H1 (cell line): ENCODE data around the gene NCOA6. TPM values are rescaled to one million over a fixed set of nuclear protein-coding genes. Genes with fewer than 3 reads are reported as not detected.
A peak's percentile ranks its signal among the peaks of the same experiment; 100 is the strongest.

Experiments
- CTCF ChIA-PET: fragments of 300-600 bp; sonication (Branson Sonifier 250); formaldehyde crosslinking; loops from one replicate; lab custom pipeline; 2021; ENCODE audit not compliant: partially characterized antibody; lab: Charles Lee
- POLR2A ChIA-PET: fragments of 300-600 bp; sonication (Branson Sonifier 250); formaldehyde crosslinking; loops from one replicate; lab custom pipeline; 2021; ENCODE audit warnings: inconsistent platforms; ENCODE audit not compliant: partially characterized antibody; lab: Charles Lee
- DNase-seq, 2 experiments: peaks; one replicate each; pipeline versions ENCODE4 v3.0.0 to v3.0.0-alpha.2; 2010 to 2022; ENCODE audit warnings: low spot score in 2 of 2, low read depth in 1 of 2, mixed read lengths in 1 of 2
- FAIRE-seq: peaks from 2 replicates; lab custom pipeline; 2011; peaks lifted over from hg19 to GRCh38; lab: Jason Lieb, UNC
- H2AFZ ChIP-seq: 2 replicates; pipeline ENCODE4 v1.8.1; 2012; ENCODE audit warnings: low read length, inconsistent platforms
- H2AK5ac ChIP-seq: 2 replicates; pipeline ENCODE4 v1.6.1; 2013; ENCODE audit warnings: low read depth, low read length
- H2BK120ac ChIP-seq: replicated peaks from 2 replicates; pipeline ENCODE3; 2013; ENCODE audit warnings: low read depth, low read length, inconsistent platforms
- H2BK12ac ChIP-seq: 2 replicates; pipeline ENCODE4 v1.6.1; 2013; ENCODE audit warnings: low read depth, low read length
- H2BK15ac ChIP-seq: 2 replicates; pipeline ENCODE4 v1.6.1; 2013; ENCODE audit warnings: low read length
- H2BK20ac ChIP-seq: 2 replicates; pipeline ENCODE4 v1.6.1; 2013; ENCODE audit warnings: low read length
- H2BK5ac ChIP-seq: 2 replicates; pipeline ENCODE4 v1.6.1; 2013; ENCODE audit warnings: low read depth, low read length
- H3K14ac ChIP-seq: 2 replicates; pipeline ENCODE4 v1.6.1; 2013; ENCODE audit warnings: inconsistent platforms; ENCODE audit not compliant: insufficient read length
- H3K18ac ChIP-seq: 2 replicates; pipeline ENCODE4 v1.6.1; 2013; ENCODE audit warnings: low read length; ENCODE audit errors: extremely low read depth
- H3K23ac ChIP-seq: 2 replicates; pipeline ENCODE4 v1.6.1; 2013; ENCODE audit warnings: inconsistent platforms; ENCODE audit not compliant: insufficient read length
- H3K23me2 ChIP-seq: 2 replicates; pipeline ENCODE4 v1.6.1; 2013; ENCODE audit warnings: low read depth, low read length
- H3K27ac ChIP-seq: 2 replicates; pipeline ENCODE4 v1.6.1; 2011; ENCODE audit warnings: low read depth, low read length, inconsistent platforms
- H3K27me3 ChIP-seq, 4 experiments: replicated peaks in 1 of 4; 1 replicate in 1 of 4; 2 replicates in 3 of 4; pipeline versions ENCODE4 v1.6.1 to v1.8.1; 2011 to 2013; ENCODE audit warnings: low read length in 3 of 4, mild to moderate bottlenecking in 3 of 4, inconsistent platforms in 2 of 4, mixed read lengths in 2 of 4, moderate library complexity in 1 of 4; ENCODE audit not compliant: control insufficient read depth in 3 of 4, insufficient read depth in 3 of 4; ENCODE audit errors: extremely low read depth in 1 of 4
- H3K36me3 ChIP-seq, 4 experiments: 2 replicates each; pipeline versions ENCODE4 v1.6.1 to v1.8.1; 2011 to 2013; ENCODE audit warnings: mild to moderate bottlenecking in 4 of 4, low read length in 3 of 4, moderate library complexity in 2 of 4, control low read depth in 1 of 4, inconsistent platforms in 1 of 4; ENCODE audit not compliant: insufficient read depth in 4 of 4, control insufficient read depth in 2 of 4
- H3K4ac ChIP-seq: replicated peaks from 2 replicates; pipeline ENCODE3; 2013; ENCODE audit warnings: low read length, low read depth, mixed read lengths, inconsistent platforms; ENCODE audit not compliant: insufficient read length
- H3K4me1 ChIP-seq, 4 experiments: replicated peaks in 1 of 4; 1 replicate in 1 of 4; 2 replicates in 3 of 4; pipeline versions ENCODE4 v1.6.1 to v1.8.1; 2011 to 2013; ENCODE audit warnings: low read length in 3 of 4, inconsistent platforms in 2 of 4, mixed read lengths in 1 of 4; ENCODE audit not compliant: insufficient read depth in 4 of 4, control insufficient read depth in 3 of 4
- H3K4me2 ChIP-seq, 2 experiments: 2 replicates each; pipeline versions ENCODE4 v1.6.1 to v1.8.1; 2011 to 2013; ENCODE audit warnings: low read depth in 2 of 2, low read length in 2 of 2, control low read depth in 1 of 2, inconsistent platforms in 1 of 2, mild to moderate bottlenecking in 1 of 2; ENCODE audit not compliant: insufficient read depth in 1 of 2
- H3K4me3 ChIP-seq, 4 experiments: fragments of 200-600, 300-600 bp in 1 of 4; sonication (generic), shearing (Covaris generic), sonication (Bioruptor Twin) in 1 of 4; 2 replicates each; pipeline versions ENCODE4 v1.5.1 to v1.8.1; 2011 to 2016; ENCODE audit warnings: low read length in 4 of 4, low read depth in 3 of 4, control low read depth in 2 of 4, inconsistent platforms in 2 of 4, mild to moderate bottlenecking in 2 of 4, mixed read lengths in 1 of 4, moderate library complexity in 1 of 4; ENCODE audit not compliant: insufficient read depth in 2 of 4; ENCODE audit errors: extremely low read depth in 1 of 4
- H3K56ac ChIP-seq: replicated peaks from 2 replicates; pipeline ENCODE3; 2013; ENCODE audit warnings: low read depth, mild to moderate bottlenecking, mixed read lengths, low read length, inconsistent platforms; ENCODE audit not compliant: insufficient read length
- H3K79me1 ChIP-seq: 2 replicates; pipeline ENCODE4 v1.6.1; 2013; ENCODE audit warnings: low read depth, low read length, control low read depth
- H3K79me2 ChIP-seq, 2 experiments: 2 replicates each; pipeline versions ENCODE4 v1.6.1 to v1.8.1; 2012 to 2013; ENCODE audit warnings: low read length in 2 of 2, mild to moderate bottlenecking in 2 of 2, inconsistent platforms in 1 of 2; ENCODE audit not compliant: insufficient read depth in 2 of 2, control insufficient read depth in 1 of 2
- H3K9ac ChIP-seq, 4 experiments: replicated peaks in 1 of 4; 1 replicate in 1 of 4; 2 replicates in 3 of 4; pipeline versions ENCODE4 v1.6.1 to v1.8.1; 2011 to 2013; ENCODE audit warnings: low read depth in 3 of 4, low read length in 3 of 4, control low read depth in 2 of 4, mild to moderate bottlenecking in 2 of 4, moderate library complexity in 2 of 4, inconsistent platforms in 1 of 4; ENCODE audit errors: extremely low read depth in 1 of 4
- H3K9me3 ChIP-seq, 2 experiments: 2 replicates each; pipeline versions ENCODE4 v1.6.1 to v1.8.1; 2012 to 2013; ENCODE audit warnings: mild to moderate bottlenecking in 2 of 2, moderate library complexity in 2 of 2, control low read depth in 1 of 2, inconsistent platforms in 1 of 2, low read depth in 1 of 2, low read length in 1 of 2, mixed read lengths in 1 of 2; ENCODE audit not compliant: insufficient read depth in 2 of 2
- H4K20me1 ChIP-seq, 2 experiments: replicated peaks in 1 of 2; 2 replicates each; pipeline versions ENCODE3 to v1.8.1; 2011 to 2013; ENCODE audit warnings: inconsistent platforms in 2 of 2, low read length in 2 of 2, mild to moderate bottlenecking in 1 of 2; ENCODE audit not compliant: insufficient read depth in 2 of 2, control insufficient read depth in 1 of 2
- H4K5ac ChIP-seq: 2 replicates; pipeline ENCODE4 v1.6.1; 2013; ENCODE audit warnings: low read length, low read depth, mixed read lengths, inconsistent platforms; ENCODE audit not compliant: insufficient read length
- H4K8ac ChIP-seq: 2 replicates; pipeline ENCODE4 v1.8.0; 2013; ENCODE audit warnings: mild to moderate bottlenecking, moderate library complexity, low read length, inconsistent platforms; ENCODE audit not compliant: insufficient read depth; ENCODE audit errors: extremely low read depth
- H4K91ac ChIP-seq: replicated peaks from 2 replicates; pipeline ENCODE3; 2013; ENCODE audit warnings: low read length, mixed read lengths, inconsistent platforms; ENCODE audit not compliant: insufficient read length
- CTBP2 ChIP-seq: IDR thresholded peaks from 2 replicates; pipeline ENCODE4 v1.7.0; 2011; ENCODE audit warnings: borderline replicate concordance, mild to moderate bottlenecking, moderate library complexity, mixed read lengths, low read length; ENCODE audit not compliant: insufficient read depth, insufficient read length
- E2F6 ChIP-seq: IDR thresholded peaks from 2 replicates; pipeline ENCODE4 v1.6.1; 2012; ENCODE audit warnings: inconsistent platforms
- EGR1 ChIP-seq: IDR thresholded peaks from 2 replicates; pipeline ENCODE4 v1.6.1; 2011; ENCODE audit warnings: low read depth, low read length, borderline replicate concordance
- NANOG ChIP-seq: IDR thresholded peaks from 2 replicates; pipeline ENCODE4 v1.6.1; 2011; ENCODE audit warnings: low read length, low read depth, mild to moderate bottlenecking, inconsistent platforms; ENCODE audit not compliant: insufficient read depth, poor library complexity, severe bottlenecking
- RAD21 ChIP-seq, 2 experiments: IDR thresholded peaks in 1 of 2; conservative IDR thresholded peaks in 1 of 2; 2 replicates each; pipeline ENCODE4 v1.6.1; 2011; ENCODE audit warnings: low read depth in 2 of 2, low read length in 2 of 2, improper control_type of control experiment in 1 of 2, inconsistent platforms in 1 of 2, mild to moderate bottlenecking in 1 of 2, moderate library complexity in 1 of 2
- TBP ChIP-seq: IDR thresholded peaks from 2 replicates; pipeline ENCODE4 v1.6.1; 2011; ENCODE audit warnings: low read depth, low read length, improper control_type of control experiment
- TCF12 ChIP-seq: IDR thresholded peaks from 2 replicates; pipeline ENCODE4 v1.6.1; 2011; ENCODE audit warnings: low read depth, mild to moderate bottlenecking, low read length
- WGBS, 2 experiments: shearing (Covaris generic) in 1 of 2; methylation state at CpG; one replicate each; pipeline versions ENCODE4 v1.1.6 to v1.1.7; 2013 to 2015; ENCODE audit warnings: low lambda C conversion rate in 2 of 2, mixed read lengths in 2 of 2, inconsistent platforms in 1 of 2, low coverage in 1 of 2, missing lambda C conversion rate in 1 of 2; ENCODE audit not compliant: insufficient replicate concordance in 2 of 2, insufficient coverage in 1 of 2, insufficient read length in 1 of 2; ENCODE audit errors: extremely low coverage in 1 of 2, missing lambda C conversion rate in 1 of 2; 5-methylcytosine and 5-hydroxymethylcytosine counted together
- polyA plus RNA-seq, 7 experiments: library from polyadenylated mRNA; depleted of rRNA in 3 of 7; stranded (reverse) in 5 of 7; unstranded in 2 of 7; fragments of >200 nt in 5 of 7; fragments of 200-250 nt in 2 of 7; gene quantifications; 1 replicate in 5 of 7; 2 replicates in 1 of 7; 4 replicates in 1 of 7; pipeline versions ENCODE4 v1.2.1 to v1.2.3, GENCODE V29; 2011 to 2013; ENCODE audit warnings: missing spikeins in 2 of 7, mixed read lengths in 2 of 7
- total RNA-seq: library from RNA; stranded (reverse); fragmentation: NEBNext Ultra II Directional; extraction: Animal tissue kit (Norgen Biotek cat#: 25700); gene quantifications from 2 replicates; pipeline ENCODE4 v1.2.1, GENCODE V29; 2021

The NCOA6 gene
- total and polyA plus RNA-seq, 2 of the 8 experiments (the other 6 are each of a cell fraction or from before 2014, with no cell fraction given) = 9.0 to 9.5 TPM

GRCh38 chr20:34874094-34874654 is 48.7 kb upstream of the NCOA6 start:
- Histone ChIP-seq H3K4me2 (no peak overlapping the region; a peak in 1 of 4 replicates), H3K9ac (no peak overlapping the region), H3K23ac (no peak overlapping the region), H4K8ac (no peak overlapping the region), H3K56ac (no peak overlapping the region), H3K9me3 (no peaks in the 10 kb centered on the region), H2BK15ac (no peak overlapping the region), H2BK20ac (no peak overlapping the region), H3K4ac (no peak overlapping the region), H3K79me1 (no peaks in the 10 kb centered on the region; the same call in 1 of the 2 replicates), H3K14ac (no peak overlapping the region), H3K79me2 (peaks cover 0 to 11% of the 10 kb centered on the region in 2 experiments; a peak in 1 of 4 replicates), H2BK12ac (0 out of 2 replicates have a peak overlapping the region, but pooled peaks have one; percentile 82), H2BK5ac (0 out of 2 replicates have a peak overlapping the region, but pooled peaks have one; percentile 60), H3K27me3 (peaks cover 0 to 17% (median 13%) of the 10 kb centered on the region in 4 experiments; a peak in 6 of 7 replicates), H4K20me1 (peaks cover 0 to 2% of the 10 kb centered on the region in 2 experiments), H2AFZ (no peak overlapping the region), H3K23me2 (peaks cover 14% of the 10 kb centered on the region), H3K4me3 (no peak overlapping the region), H4K91ac (no peak overlapping the region), H3K4me1 (peaks cover 0 to 10% (median 5%) of the 10 kb centered on the region in 4 experiments; a peak in 4 of 7 replicates), H3K36me3 (peaks cover 0 to 2% (median 0%) of the 10 kb centered on the region in 4 experiments; a peak in 1 of 8 replicates), H3K27ac (no peak overlapping the region), H4K5ac (no peak overlapping the region), H2BK120ac (peak overlapping the region; percentile 36), H2AK5ac (no peak overlapping the region), H3K18ac (no peak overlapping the region)
- FAIRE-seq (peak; percentile 78), DNase-seq (peak in 1 of 2 experiments; percentile 82)
- ChIA-PET CTCF (interaction anchor here (0.5 to 6.6 kb wide), 38 partner anchors 9 to 434 kb away, joined by 3 to 64 read pairs (median 4); partner anchors contain the start of genes GSS and MYH7B), POLR2A (interaction anchor here (1.0 to 2.2 kb wide), 3 partner anchors 31 to 392 kb away, joined by 3 to 8 read pairs (median 4); partner anchors contain the start of genes GSS and MYH7B)
- 21% methylated on average over 2 of the region's 2 CpGs; no CpG with 5 or more reads in 1 of the 2 experiments for WGBS, 2 experiments
- TF ChIP-seq E2F6 = no peak
- TF ChIP-seq CTBP2 = no peak
- no peak for TF ChIP-seq TBP
- no peak for TF ChIP-seq TCF12
- no peak for TF ChIP-seq NANOG
- TF ChIP-seq RAD21 (IDR thresholded peaks at IDR 0.05 in 1 of 2, conservative IDR thresholded peaks at IDR 0.05 in 1 of 2; ENCODE audit: low read depth in 2 of 2, low read length in 2 of 2) = peak; percentile 92 to 96
- no peak for TF ChIP-seq EGR1
